Right ventricle myocardium superior (tissue), 1 donor: ENCODE measurements around the gene ITSN1. TPM values are rescaled to one million over a fixed set of nuclear protein-coding genes. Genes with fewer than 3 reads are reported as not detected.

Experiments used
- ATAC-seq: fragments of 200-7000 bp; cut with Tn5 transposase; one replicate; pipeline ENCODE4 v1.9.1; 2020; ENCODE audit warnings: mild to moderate bottlenecking; ENCODE audit not compliant: poor library complexity
- DNase-seq: peaks from one replicate; pipeline ENCODE4 v3.0.0-alpha.2; 2020
- intact Hi-C: fragments of 100-400 bp; cut with DNase I; formaldehyde crosslinking; loops from one replicate; pipeline ENCODE4 v1.11.2; 2022
- total RNA-seq: library from RNA; stranded (reverse); fragmentation: NEBNext Ultra II Directional; extraction: Animal tissue kit (Norgen Biotek cat#: 25700); gene quantifications from one replicate; pipeline ENCODE4 v1.2.1, GENCODE V29; 2021
- donor health status: DM: no; HTN: yes; CAD: no; lungs with severe emphysema.

The ITSN1 gene
- total RNA-seq, 1 donor from 2014 or later: 41.8 TPM

GRCh38 chr21:33884376-33885171 is 242.3 kb downstream of the ITSN1 start:
- DNase-seq (no peak), ATAC-seq (no peak)
- intact Hi-C loops: no loop called here

- no peak for DNase-seq
- ATAC-seq: no peak
- intact Hi-C loops: no loop called here
These were observed 242.8 kb downstream of the ITSN1 start for GRCh38 chr21:33885172-33885514.

GRCh38 chr21:33886321-33886720 is 244.0 kb downstream of the ITSN1 start:
- no peak for ATAC-seq
- intact Hi-C loops: no loop called here
- no peak for DNase-seq

- intact Hi-C loops: no loop called here
- DNase-seq: no peak
- ATAC-seq: no peak
These were observed 247.9 kb downstream of the ITSN1 start for GRCh38 chr21:33890187-33890586.

GRCh38 chr21:33892853-33893252 is 250.6 kb downstream of the ITSN1 start:
- ATAC-seq: no peak
- intact Hi-C loops: no loop called here

GRCh38 chr21:33893917-33894316 is 251.6 kb downstream of the ITSN1 start:
- no peak for ATAC-seq
- DNase-seq: no peak
- intact Hi-C loops: no loop called here

More at GRCh38 chr21:33892853-33893252, 250.6 kb downstream of the ITSN1 start:
- no peak for DNase-seq

- DNase-seq (peak; percentile 89), ATAC-seq (peak; percentile 94)
- intact Hi-C loops: no loop called here
These were observed 252.5 kb downstream of the ITSN1 start for GRCh38 chr21:33894736-33895288.

- intact Hi-C loops: no loop called here
- ATAC-seq (no peak), DNase-seq (no peak)
These were observed 253.1 kb downstream of the ITSN1 start for GRCh38 chr21:33895356-33895755.

- intact Hi-C loops: no loop called here
- no peak for DNase-seq
- ATAC-seq: no peak
These were observed 254.4 kb downstream of the ITSN1 start for GRCh38 chr21:33896691-33897090.

GRCh38 chr21:33897098-33897497 is 254.8 kb downstream of the ITSN1 start:
- ATAC-seq (no peak), DNase-seq (no peak)
- intact Hi-C loops: no loop called here

- intact Hi-C loops: no loop called here
- DNase-seq (no peak), ATAC-seq (no peak)
These were observed 255.4 kb downstream of the ITSN1 start for GRCh38 chr21:33897739-33898138.

GRCh38 chr21:33898586-33898985 is 256.3 kb downstream of the ITSN1 start:
- no peak for ATAC-seq
- no peak for DNase-seq
- intact Hi-C loops: no loop called here

GRCh38 chr21:33899199-33899598 is 256.9 kb downstream of the ITSN1 start:
- intact Hi-C loops: no loop called here
- DNase-seq (no peak), ATAC-seq (no peak)

GRCh38 chr21:33901412-33902288 is 259.3 kb downstream of the ITSN1 start:
- ATAC-seq (peak; percentile 64), DNase-seq (no peak)
- intact Hi-C loops: no loop called here

GRCh38 chr21:33902349-33902748 is 260.0 kb downstream of the ITSN1 start:
- peak; percentile 66 for ATAC-seq
- intact Hi-C loops: no loop called here
- DNase-seq: no peak

GRCh38 chr21:33904041-33904440 is 261.7 kb downstream of the ITSN1 start:
- intact Hi-C loops: no loop called here
- DNase-seq (no peak), ATAC-seq (no peak)

- DNase-seq (no peak), ATAC-seq (no peak)
- intact Hi-C loops: no loop called here
These were observed 266.5 kb downstream of the ITSN1 start for GRCh38 chr21:33908760-33909159.

- peak; percentile 18 for ATAC-seq
- no peak for DNase-seq
- intact Hi-C loops: loop anchor here (10.0 kb wide), 1 partner anchor 705 kb away; the partner anchor contains the start of gene RCAN1
These were observed 267.5 kb downstream of the ITSN1 start for GRCh38 chr21:33909756-33910155.

- DNase-seq (no peak), ATAC-seq (no peak)
- intact Hi-C loops: loop anchor here (10.0 kb wide), 1 partner anchor 701 kb away; the partner anchor contains the start of gene RCAN1
These were observed 271.9 kb downstream of the ITSN1 start for GRCh38 chr21:33914188-33914587.
